Stomach (tissue), 9 donors: ENCODE measurements around the gene PAK2. TPM values are rescaled to one million over a fixed set of nuclear protein-coding genes. Genes with fewer than 3 reads are reported as not detected.
A peak's percentile ranks its signal among the peaks of the same experiment; 100 is the strongest.
"Not testable (repeated sequence)": the region's sequence is repeated elsewhere in the genome, so short reads cannot be mapped to it uniquely, and the experiment has no call there.

ENCODE experiments used
- DNase-seq, 2 donors: peaks; one replicate each; pipeline versions ENCODE4 v3.0.0 to v3.0.0-alpha.2; 2013 to 2019
- H3K27ac ChIP-seq, 5 donors: fragments of 200-600 bp in 4 of 5; sonication (generic) in 4 of 5; one replicate each; pipeline ENCODE4 v1.5.1; 2013 to 2019; ENCODE audit warnings: mild to moderate bottlenecking in 1 of 5, moderate library complexity in 1 of 5
- H3K27me3 ChIP-seq, 3 donors: fragments of 200-600 bp; sonication (generic); one replicate each; pipeline ENCODE4 v1.5.1; 2017 to 2019; ENCODE audit warnings: mixed run types in 1 of 3
- H3K36me3 ChIP-seq, 4 donors: fragments of 200-600 bp; sonication (generic); 1 replicate in 3 of 4; 2 replicates in 1 of 4; pipeline ENCODE4 v1.5.1; 2016 to 2019
- H3K4me1 ChIP-seq, 4 donors: fragments of 200-600 bp; sonication (generic); one replicate each; pipeline ENCODE4 v1.5.1; 2016 to 2019
- H3K4me3 ChIP-seq, 4 donors: fragments of 200-600 bp; sonication (generic) in 3 of 4; one replicate each; pipeline ENCODE4 v1.5.1; 2016 to 2019; ENCODE audit warnings: mild to moderate bottlenecking in 1 of 4
- H3K9me3 ChIP-seq, 4 donors: fragments of 200-600 bp; sonication (generic); one replicate each; pipeline ENCODE4 v1.5.1; 2016 to 2019
- CTCF ChIP-seq, 7 experiments: fragments of 450-650 bp in 4 of 7; fragments of 200-600 bp in 3 of 7; sonication (generic) in 3 of 7; IDR thresholded peaks; one replicate each; pipeline ENCODE4 v1.5.1; 2016 to 2019; ENCODE audit warnings: antibody characterized with exemption in 7 of 7, control low read depth in 2 of 7, mild to moderate bottlenecking in 1 of 7
- EP300 ChIP-seq: sonication (generic); formaldehyde crosslinking; IDR thresholded peaks from one replicate; pipeline ENCODE4 v1.6.1; 2017; ENCODE audit warnings: antibody characterized with exemption
- POLR2A ChIP-seq, 4 donors: fragments of 450-650 bp; IDR thresholded peaks; one replicate each; pipeline ENCODE4 v1.6.1; 2016; ENCODE audit warnings: antibody characterized with exemption in 4 of 4, control low read depth in 2 of 4, mild to moderate bottlenecking in 1 of 4, moderate library complexity in 1 of 4
- POLR2AphosphoS5 ChIP-seq, 3 donors: sonication (generic); formaldehyde crosslinking; IDR thresholded peaks; one replicate each; pipeline ENCODE4 v1.6.1; 2016; ENCODE audit warnings: antibody characterized with exemption in 3 of 3
- WGBS, 5 donors: extraction: QIAGEN DNeasy Blood & Tissue Kit in 3 of 5; methylation state at CpG; one replicate each; pipeline versions ENCODE4 v1.1.5 to v1.1.7; 2013 to 2018; 5-methylcytosine and 5-hydroxymethylcytosine counted together
- intact Hi-C: fragments of 100-400 bp; cut with DNase I; formaldehyde crosslinking; loops from one replicate; pipeline ENCODE4 v1.15.1; 2023; ENCODE audit warnings: low total_unique reads
- polyA plus RNA-seq, 3 donors: library from polyadenylated mRNA; stranded (reverse); fragments of 200-250 nt; gene quantifications; one replicate each; pipeline ENCODE4 v1.2.3, GENCODE V29; 2013
- small RNA-seq, 4 donors: library from RNA; depleted of rRNA; stranded (forward); fragments of <200 nt; gene quantifications; one replicate each; pipeline ENCODE3, GENCODE V24; 2016
- total RNA-seq, 5 donors: library from RNA; depleted of rRNA; stranded (reverse); fragments of >200 nt; gene quantifications; one replicate each; pipeline versions ENCODE4 v1.1.0 to v1.2.3, GENCODE V29; 2014 to 2016
- donor health status: healthy with polysubstance abuse.
- donor health status: Bipolar disorder and iron deficiency.
- donor health status: healthy.

Gene PAK2
- total and polyA plus RNA-seq, 8 donors, result 11.1 to 88.7 (median 22.0) TPM

GRCh38 chr3:196872316-196872715, 132.7 kb downstream of the PAK2 start:
- peaks cover 10 to 75% (median 43%) of the 10 kb centered on the region in 4 donors for H3K4me1 ChIP-seq
- peak in 1 of 2 donors; percentile 2 for DNase-seq
- H3K27me3 ChIP-seq, result no peaks in the 10 kb centered on the region
- WGBS, 5 donors, result 62 to 70% (median 65%) methylated on average over 4 of the region's 4 CpGs
- no peaks in the 10 kb centered on the region for H3K9me3 ChIP-seq
- peak overlapping the region in 1 of 5 donors; percentile 24 for H3K27ac ChIP-seq
- intact Hi-C loops, result no loop called here
- TF ChIP-seq POLR2AphosphoS5 (IDR thresholded peaks at IDR 0.05), result no peak
- no peak for TF ChIP-seq POLR2A (IDR thresholded peaks at IDR 0.05)
- TF ChIP-seq CTCF (IDR thresholded peaks at IDR 0.05), result no peak
- no peak for TF ChIP-seq EP300
- peaks cover 0 to 9% (median 7%) of the 10 kb centered on the region in 4 donors for H3K36me3 ChIP-seq
- H3K4me3 ChIP-seq, result no peak overlapping the region

GRCh38 chr3:196874511-196875094, 134.9 kb downstream of the PAK2 start:
- H3K36me3 ChIP-seq, DNase-seq, H3K9me3 ChIP-seq, intact Hi-C loops, H3K27ac ChIP-seq, H3K27me3 ChIP-seq, H3K4me3 ChIP-seq: not testable (repeated sequence)
- WGBS, 5 donors, result 90 to 95% (median 93%) methylated on average over 7 of the region's 7 CpGs
- H3K4me1 ChIP-seq, result peaks cover 0 to 81% (median 29%) of the 10 kb centered on the region in 4 donors

GRCh38 chr3:196875258-196875657, 135.6 kb downstream of the PAK2 start:
- no peak for DNase-seq
- Histone ChIP-seq H3K27me3 (no peaks in the 10 kb centered on the region), H3K36me3 (peaks cover 0 to 9% (median 7%) of the 10 kb centered on the region in 4 donors), H3K27ac (no peak overlapping the region), H3K9me3 (no peaks in the 10 kb centered on the region), H3K4me1 (peaks cover 0 to 74% (median 23%) of the 10 kb centered on the region in 4 donors), H3K4me3 (no peak overlapping the region)
- TF ChIP-seq CTCF (IDR thresholded peaks at IDR 0.05) (no peak), EP300 (no peak), POLR2A (IDR thresholded peaks at IDR 0.05) (no peak), POLR2AphosphoS5 (IDR thresholded peaks at IDR 0.05) (no peak)
- intact Hi-C loops, result no loop called here
- WGBS, 5 donors, result 78 to 85% (median 83%) methylated on average over 2 of the region's 2 CpGs

Small RNA genes within 50 kb of the gene (small RNA-seq; reads per million reads assigned to genes)
- gene RNU4-89P (0 reads per million in 4 donors), gene RNU6-42P (0 to 0.62 (median 0) reads per million in 4 donors), gene RNU6-646P (0 reads per million in 4 donors)

Other genes starting within 250 kb of the PAK2 start
- 10 to 100 TPM in 3 of 5 donors, 1 to 10 TPM in 2; 6.1 to 27.8 (median 13.4) TPM for gene RNF168, start 236.1 kb upstream of the PAK2 start, total RNA-seq
- gene RNF168, start 236.1 kb upstream of the PAK2 start, polyA plus RNA-seq, result 1 to 10 TPM; 4.4 to 6.0 (median 5.2) TPM
- gene SMCO1, start 224.5 kb upstream of the PAK2 start, total RNA-seq, result not detected
- gene SMCO1, start 224.5 kb upstream of the PAK2 start, polyA plus RNA-seq, result not detected
- 1 to 10 TPM in 3 of 5 donors, not detected in 2; 1.8 to 4.8 (median 4.6) TPM for gene WDR53, start 171.3 kb upstream of the PAK2 start, total RNA-seq
- 10 to 100 TPM in 2 of 3 donors, 1 to 10 TPM in 1; 9.0 to 13.4 (median 11.5) TPM for gene WDR53, start 171.3 kb upstream of the PAK2 start, polyA plus RNA-seq
- gene FBXO45, start 171.2 kb upstream of the PAK2 start, total RNA-seq, result 10 to 100 TPM in 2 of 5 donors, 1 to 10 TPM in 3; 1.2 to 12.1 (median 5.7) TPM
- gene FBXO45, start 171.2 kb upstream of the PAK2 start, polyA plus RNA-seq, result 1 to 10 TPM; 3.1 to 4.6 (median 3.7) TPM
- gene NRROS, start 100.2 kb upstream of the PAK2 start, total RNA-seq, result 1 to 10 TPM in 3 of 5 donors, under 1 TPM in 1, not detected in 1; 0.45 to 5.5 (median 1.6) TPM
- 1 to 10 TPM in 2 of 3 donors, under 1 TPM in 1; 0.85 to 1.4 (median 1.3) TPM for gene NRROS, start 100.2 kb upstream of the PAK2 start, polyA plus RNA-seq
- gene CEP19, start 27.6 kb upstream of the PAK2 start, total RNA-seq, result 1 to 10 TPM in 1 of 5 donors, under 1 TPM in 1, not detected in 3; 0.18 to 1.8 TPM
- 1 to 10 TPM in 2 of 3 donors, under 1 TPM in 1; 0.63 to 3.1 (median 2.7) TPM for gene CEP19, start 27.6 kb upstream of the PAK2 start, polyA plus RNA-seq
- 10 to 100 TPM in 4 of 5 donors, 1 to 10 TPM in 1; 4.6 to 60.8 (median 27.5) TPM for gene PIGX, start 27.5 kb upstream of the PAK2 start, total RNA-seq
- gene PIGX, start 27.5 kb upstream of the PAK2 start, polyA plus RNA-seq, result 10 to 100 TPM in 2 of 3 donors, 1 to 10 TPM in 1; 7.6 to 11.3 (median 10.3) TPM
- gene SENP5, start 128.1 kb downstream of the PAK2 start, total RNA-seq, result 100 to 1,000 TPM in 1 of 5 donors, 10 to 100 TPM in 4; 37.4 to 115 (median 46.9) TPM
- gene SENP5, start 128.1 kb downstream of the PAK2 start, polyA plus RNA-seq, result 1 to 10 TPM; 5.2 to 5.6 (median 5.5) TPM
- 10 to 100 TPM; 15.4 to 45.4 (median 32.1) TPM for gene NCBP2, start 202.7 kb downstream of the PAK2 start, total RNA-seq
- 10 to 100 TPM; 37.4 to 52.5 (median 49.2) TPM for gene NCBP2, start 202.7 kb downstream of the PAK2 start, polyA plus RNA-seq
- gene PIGZ, start 229.0 kb downstream of the PAK2 start, total RNA-seq, result 100 to 1,000 TPM in 1 of 5 donors, 10 to 100 TPM in 1, 1 to 10 TPM in 3; 1.2 to 125 (median 9.2) TPM
- 1 to 10 TPM; 3.0 to 5.6 (median 4.1) TPM for gene PIGZ, start 229.0 kb downstream of the PAK2 start, polyA plus RNA-seq